Non-pigmented ciliary epithelial cell (primary cell): ENCODE results near the gene ACACB.

Experiments
- DNase-seq: peaks from one replicate; pipeline ENCODE4 v3.0.0-alpha.2; 2010; ENCODE audit warnings: low read depth

Gene ACACB

DNA sequence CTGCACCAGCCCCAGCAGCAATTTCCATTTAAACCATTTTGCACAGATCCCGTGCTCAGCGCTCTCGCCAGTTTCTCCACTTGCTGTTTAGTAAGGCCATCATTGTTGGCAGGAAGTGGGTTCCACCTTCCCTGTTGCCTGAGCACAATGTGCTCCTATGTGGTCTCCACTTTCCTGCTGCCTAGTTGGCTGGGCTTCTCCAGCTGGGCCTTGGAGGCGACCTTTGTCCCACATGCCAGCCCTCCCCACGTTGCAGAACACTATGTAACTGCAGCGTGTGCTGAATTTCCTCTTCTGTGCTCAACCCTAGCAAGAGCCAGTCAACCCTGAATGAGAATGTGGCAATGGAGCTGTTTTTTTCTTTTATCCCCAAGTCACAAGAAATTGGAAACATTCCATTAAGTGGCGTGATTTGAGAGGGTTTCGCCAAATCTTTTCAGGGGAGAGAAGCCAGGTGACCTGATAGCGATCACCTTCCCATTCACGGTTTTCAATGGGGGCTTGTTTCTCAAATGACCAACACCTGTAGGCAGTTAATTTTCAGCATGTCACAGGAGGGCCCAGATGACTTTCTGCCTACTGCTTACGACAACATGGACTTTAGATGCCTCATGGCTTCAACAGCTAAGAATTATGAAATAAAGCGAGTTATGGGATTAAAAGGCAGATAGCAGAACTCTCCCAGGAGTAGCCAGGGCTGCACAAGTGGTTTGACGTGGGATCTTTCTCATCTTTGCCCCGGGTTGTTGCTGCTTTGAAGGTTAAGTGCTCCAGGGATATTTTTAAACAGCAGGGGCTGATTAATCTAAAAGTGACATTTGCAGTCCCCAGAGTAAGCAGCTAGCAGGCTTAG, at the start of gene ACACB:
TSS of gene ACACB (plus strand) at position 830 of the 853 bp plus-strand sequence. CDS start 22,819 bp downstream, outside the sequence.
- no peak for DNase-seq

DNA sequence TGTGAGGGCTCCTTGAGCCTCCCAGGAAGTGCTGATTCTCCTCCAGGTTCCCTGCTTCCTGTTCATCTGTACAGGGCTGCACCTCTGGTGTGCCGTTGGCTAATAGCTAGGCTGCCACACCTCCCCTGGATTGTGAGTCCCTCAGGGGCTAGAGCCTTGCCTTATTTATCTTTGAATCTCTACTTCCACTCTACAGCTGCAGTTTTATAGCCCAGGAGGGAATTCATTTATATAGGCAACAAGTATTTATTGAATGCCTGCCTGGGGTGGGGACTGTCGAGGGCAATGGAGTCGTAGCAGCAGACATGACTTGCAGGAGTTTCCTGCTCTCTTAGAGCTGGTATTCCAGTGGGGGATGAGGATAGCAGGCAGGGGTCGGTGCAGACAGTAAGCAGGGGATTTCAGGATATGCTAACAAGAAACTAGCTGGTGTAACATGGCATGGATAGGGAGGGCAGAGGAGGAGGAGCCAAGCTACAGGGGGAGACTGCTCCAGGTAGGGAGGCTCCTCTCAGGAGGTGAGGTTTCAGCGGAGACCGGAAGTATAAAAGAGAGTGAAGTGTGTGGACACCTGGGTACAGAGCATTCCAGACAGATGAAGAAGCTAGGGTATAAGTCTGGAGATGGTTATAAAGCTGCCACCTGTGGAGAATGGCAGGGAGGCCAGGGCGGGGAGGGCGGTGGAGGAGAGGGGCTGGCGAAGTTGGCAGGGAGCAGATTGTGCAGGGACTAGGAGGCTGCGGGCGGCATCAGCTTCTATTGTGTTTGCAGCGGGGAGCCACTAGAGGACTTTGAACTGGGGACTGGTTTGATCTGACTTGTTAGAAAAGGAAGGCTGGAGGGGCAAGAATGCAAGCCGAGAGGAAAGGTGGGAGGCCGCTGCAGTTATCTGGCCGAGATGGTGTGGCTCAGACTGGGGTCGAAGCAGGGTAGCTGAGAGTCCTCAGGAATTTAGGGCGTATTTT, 46.8 kb upstream of the ACACB start:
- DNase-seq = no peak

DNA sequence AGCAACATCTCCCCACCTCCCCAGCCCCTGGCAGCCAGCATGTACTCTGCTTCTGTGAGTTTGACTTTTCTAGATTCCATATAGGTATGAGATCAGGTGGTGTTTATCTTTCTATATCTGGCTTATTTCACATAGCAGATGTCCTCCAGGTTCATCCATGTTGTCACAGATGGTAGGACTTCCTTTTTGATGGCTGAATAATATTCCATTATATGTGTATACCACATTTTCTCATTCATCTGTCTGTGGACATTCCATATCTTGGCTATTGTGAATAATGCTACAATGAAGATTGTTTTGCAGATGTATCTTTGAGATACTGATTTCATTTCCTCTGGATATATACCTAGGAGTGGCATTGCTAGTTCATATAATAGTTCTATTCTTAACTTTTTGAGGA, 41.5 kb upstream of the ACACB start:
- no peak for DNase-seq

DNA sequence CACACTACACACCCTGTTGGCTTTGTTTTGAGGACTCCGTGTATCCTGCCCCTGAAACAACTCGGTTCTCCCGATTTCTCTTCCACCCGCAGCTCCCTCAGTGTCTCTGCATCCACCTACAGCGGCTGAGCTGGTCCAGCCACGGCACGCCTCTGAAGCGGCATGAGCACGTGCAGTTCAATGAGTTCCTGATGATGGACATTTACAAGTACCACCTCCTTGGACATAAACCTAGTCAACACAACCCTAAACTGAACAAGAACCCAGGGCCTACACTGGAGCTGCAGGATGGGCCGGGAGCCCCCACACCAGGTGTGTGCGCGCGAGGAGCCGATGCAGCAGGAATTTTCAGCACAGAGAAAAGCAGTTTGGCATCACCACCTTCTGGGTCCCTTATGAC, 33.6 kb upstream of the ACACB start:
- DNase-seq = no peak

DNA sequence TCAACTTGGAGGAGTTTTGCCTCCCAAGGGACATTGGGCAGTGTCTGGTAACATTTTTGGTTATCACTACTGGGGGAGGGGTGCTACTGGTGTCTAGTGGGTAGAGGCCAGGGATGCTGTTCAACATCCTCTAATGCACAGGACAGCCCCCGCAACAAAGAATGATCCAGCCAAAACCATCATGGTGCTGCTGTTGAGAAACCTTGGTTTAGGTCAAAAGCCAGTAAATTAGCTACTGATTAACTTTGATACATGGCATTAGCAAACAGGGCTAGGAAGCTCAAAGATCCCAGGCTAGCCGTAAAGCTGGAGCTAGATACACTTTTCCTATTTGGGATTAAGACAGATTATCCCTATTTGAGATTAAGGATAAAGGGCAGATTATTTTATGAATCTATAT, 32.0 kb upstream of the ACACB start:
- DNase-seq = no peak

DNA sequence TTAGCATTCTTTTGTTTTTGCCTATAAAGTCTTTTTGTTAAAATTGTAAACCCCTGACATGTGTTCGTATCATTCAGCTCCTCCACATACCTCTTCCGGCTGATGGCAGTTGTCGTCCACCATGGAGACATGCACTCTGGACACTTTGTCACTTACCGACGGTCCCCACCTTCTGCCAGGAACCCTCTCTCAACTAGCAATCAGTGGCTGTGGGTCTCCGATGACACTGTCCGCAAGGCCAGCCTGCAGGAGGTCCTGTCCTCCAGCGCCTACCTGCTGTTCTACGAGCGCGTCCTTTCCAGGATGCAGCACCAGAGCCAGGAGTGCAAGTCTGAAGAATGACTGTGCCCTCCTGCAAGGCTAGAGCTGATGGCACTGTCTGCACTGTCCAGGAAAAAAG, 30.8 kb upstream of the ACACB start:
- no peak for DNase-seq

DNA sequence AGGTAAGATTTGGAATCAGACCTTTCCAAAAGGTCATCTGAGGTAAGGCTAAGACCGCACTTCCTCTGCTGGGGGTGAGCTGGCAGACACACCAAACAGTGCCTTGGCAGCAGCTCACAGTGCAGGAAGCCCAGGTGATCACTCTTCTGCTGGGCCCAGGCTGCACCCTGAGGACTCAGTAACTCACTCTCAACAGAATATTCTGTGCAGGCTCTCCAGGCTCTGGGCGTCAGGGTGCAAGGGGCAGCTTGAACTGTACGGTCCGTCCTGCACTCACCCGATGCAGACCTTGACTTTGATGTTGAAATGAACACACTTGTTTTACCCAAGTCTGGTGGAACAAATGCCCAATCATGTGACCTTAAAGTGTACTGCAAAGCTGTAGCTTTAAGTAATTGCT, 29.1 kb upstream of the ACACB start:
- no peak for DNase-seq

DNA sequence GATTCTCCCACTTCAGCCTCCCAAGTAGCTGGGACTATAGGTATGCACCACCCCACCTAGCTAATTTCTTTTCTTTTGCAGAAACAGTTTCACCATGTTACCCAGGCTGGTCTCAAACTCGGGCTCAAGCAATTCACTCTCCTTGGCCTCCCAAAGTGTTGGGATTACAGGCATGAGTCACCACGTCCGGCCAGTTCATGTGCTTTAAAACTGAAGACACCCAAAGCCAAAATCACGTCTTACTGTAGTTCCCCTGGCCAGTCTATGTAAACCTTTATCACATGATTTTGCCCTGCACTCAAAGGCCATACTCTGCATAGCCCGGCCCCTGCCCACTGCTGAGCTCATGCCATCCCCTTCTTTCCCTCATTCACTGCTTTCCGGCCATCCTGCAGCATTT, 27.6 kb upstream of the ACACB start:
- DNase-seq = no peak

DNA sequence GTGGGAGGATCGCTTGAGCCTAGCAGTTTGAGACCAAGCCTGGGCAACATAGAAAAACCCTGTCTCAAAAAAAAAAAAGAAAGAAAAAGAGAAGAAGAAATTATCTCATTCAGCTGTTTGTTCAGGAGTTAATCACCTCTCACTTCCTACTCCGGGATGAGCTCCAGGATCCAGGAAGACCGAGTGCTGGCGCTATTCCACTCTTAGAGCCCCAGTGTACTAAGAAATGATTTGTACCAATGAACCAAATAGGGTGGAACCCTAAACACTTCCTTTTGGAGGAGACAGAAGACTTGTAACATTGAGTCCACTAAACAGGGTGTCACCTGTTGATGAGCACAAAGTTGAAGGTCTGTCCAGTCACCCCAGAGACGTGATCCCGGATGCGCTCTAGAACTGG, 26.7 kb upstream of the ACACB start:
- no peak for DNase-seq

DNA sequence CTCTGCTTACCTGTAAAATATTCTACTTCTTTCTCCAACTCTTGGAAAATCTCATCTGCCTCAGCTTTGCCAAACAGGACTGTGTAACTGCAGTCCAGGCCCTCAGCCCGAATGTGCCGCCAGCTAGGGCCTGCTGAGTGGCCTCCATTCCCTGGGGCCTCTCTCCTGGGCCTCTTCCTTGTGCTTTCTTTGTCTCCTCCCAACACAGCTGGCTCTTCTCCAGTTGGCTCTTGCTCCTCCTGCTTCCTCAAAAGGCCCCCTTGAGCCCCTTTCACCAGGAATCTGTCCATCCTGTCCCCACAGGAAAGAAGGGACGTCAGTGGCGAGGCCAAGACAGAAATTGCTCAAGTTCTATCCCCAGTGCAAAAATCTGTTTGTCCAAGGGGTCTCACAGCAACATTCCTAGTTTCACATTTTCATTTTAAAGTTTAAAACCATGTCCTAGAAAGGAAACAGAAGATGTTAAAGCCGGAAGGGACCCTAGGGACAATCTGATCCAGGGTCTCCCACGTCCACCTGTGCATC, 23.8 kb upstream of the ACACB start:
- no peak for DNase-seq

DNA sequence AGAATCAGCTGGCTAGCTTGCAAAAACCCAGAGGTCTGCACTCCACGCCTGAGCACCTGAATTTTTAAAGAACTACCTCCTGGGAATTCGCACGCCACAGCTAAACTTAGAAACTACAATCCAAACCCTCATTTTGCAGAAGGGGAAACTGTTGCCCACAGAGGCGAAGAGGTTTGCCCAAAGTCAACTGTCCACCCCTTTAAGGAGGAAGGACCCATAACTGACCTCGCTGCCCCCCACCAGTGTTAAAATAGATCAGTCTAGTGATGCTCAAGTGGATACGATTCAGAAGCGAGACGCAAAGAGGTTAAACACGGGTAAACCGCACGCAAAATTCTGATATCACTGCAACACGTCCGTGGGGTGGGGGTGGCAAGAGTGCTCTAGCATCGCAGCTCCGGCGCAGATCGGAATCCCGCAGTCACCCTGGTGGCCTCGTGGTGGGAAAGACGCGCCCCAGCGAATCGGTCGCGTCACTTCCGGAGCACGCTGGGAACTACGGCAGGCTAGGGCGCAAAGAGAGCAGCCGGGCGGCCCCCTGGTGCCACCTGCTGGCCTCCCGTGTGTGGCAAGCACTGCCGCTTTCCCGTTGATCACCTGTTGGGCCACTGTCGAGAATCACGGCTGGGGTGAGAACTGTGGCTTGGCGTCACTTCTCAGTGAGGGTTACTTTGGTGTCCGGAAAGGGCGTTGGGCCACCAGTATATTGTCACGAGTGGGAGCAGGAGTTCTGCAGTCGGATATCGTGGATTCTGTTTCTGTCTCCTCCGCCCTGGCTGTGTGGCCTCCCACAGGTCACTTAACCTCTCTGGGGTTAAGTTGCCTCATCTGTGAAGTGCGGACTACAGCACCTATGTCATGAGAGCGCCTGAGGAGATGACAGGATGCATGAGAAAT, 23.1 kb upstream of the ACACB start, which contains the start of gene ALKBH2:
TSS of gene ALKBH2 (minus strand) at position 451 of the 897 bp plus-strand sequence. CDS start 686 bp downstream, outside the sequence.
- peak; percentile 59 for DNase-seq

DNA sequence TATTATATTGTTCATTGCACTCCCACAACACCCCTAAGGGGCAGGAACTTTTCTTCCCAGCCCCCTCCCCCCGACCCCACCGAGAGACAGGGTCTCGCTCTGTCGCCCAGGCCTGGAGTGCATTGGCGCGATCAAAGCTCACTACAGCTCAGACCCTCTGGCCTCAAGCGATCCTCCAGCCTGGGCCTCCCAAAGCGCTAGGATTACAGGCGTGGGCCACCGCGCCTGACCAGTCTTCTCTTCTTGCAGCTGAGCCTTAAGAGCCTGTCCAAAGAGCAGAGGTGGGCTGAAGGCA, 19.3 kb upstream of the ACACB start:
- no peak for DNase-seq

DNA sequence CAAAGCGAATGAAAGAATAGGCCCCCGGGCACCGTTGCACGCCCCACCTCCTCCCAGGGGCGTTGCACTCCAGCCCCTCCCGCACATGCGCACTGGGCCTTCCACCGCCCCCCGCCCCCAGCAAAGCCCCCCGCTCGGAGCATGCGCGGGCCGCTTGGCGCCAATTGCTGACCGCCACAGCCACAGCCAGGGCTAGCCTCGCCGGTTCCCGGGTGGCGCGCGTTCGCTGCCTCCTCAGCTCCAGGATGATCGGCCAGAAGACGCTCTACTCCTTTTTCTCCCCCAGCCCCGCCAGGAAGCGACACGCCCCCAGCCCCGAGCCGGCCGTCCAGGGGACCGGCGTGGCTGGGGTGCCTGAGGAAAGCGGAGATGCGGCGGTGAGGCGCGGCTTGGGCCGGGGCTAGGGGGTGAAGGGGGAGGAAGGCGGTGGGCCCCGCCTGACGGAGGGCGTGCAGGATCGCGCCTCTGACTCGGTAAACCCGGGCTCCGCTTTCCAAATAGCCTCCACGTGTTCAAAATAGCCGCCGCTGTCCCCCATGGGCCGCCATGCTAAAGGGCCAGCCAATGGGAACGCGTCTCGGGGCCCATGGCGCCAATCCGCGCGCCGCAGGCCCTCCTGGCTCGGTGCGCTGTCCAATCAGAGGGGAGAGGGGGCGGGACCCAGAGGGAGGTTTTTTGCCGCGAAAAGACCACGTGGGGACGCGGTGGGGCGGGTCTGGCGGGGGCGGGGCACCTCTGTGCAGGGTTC, 18.8 kb upstream of the ACACB start, which contains the start of gene UNG:
TSS of gene UNG (plus strand) at position 163 of the 748 bp plus-strand sequence. CDS start at position 246, 83 bp downstream.
- peak; percentile 57 for DNase-seq

DNA sequence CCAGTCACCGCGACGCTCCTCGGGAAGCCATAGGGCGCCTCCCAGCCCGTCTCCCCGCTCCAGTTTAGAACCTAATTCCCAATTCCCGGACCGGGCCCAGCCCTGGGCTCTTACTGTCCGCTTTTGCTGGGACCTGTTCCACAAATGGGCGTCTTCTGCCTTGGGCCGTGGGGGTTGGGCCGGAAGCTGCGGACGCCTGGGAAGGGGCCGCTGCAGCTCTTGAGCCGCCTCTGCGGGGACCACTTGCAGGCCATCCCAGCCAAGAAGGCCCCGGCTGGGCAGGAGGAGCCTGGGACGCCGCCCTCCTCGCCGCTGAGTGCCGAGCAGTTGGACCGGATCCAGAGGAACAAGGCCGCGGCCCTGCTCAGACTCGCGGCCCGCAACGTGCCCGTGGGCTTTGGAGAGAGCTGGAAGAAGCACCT, 18.2 kb upstream of the ACACB start:
- DNase-seq = no peak

DNA sequence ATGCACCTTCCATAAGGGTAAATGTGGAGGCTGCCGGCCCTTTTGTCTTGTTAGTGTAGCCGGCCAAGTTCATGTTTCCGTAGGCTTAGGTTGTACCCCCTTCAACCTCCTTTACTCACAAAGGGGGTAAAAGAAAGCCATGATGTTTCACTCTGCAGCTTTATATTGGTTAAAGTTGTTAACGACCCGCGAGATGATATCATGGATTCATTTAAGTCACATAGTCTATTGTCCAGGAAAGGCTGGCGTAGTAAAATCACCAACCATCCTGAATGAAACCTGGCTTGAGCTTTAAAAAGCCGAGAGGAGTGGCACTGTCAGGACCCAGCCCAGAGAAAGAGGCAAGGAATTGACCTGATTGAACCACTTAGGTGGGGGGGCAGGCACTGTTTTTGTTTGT, 17.7 kb upstream of the ACACB start:
- DNase-seq = no peak

DNA sequence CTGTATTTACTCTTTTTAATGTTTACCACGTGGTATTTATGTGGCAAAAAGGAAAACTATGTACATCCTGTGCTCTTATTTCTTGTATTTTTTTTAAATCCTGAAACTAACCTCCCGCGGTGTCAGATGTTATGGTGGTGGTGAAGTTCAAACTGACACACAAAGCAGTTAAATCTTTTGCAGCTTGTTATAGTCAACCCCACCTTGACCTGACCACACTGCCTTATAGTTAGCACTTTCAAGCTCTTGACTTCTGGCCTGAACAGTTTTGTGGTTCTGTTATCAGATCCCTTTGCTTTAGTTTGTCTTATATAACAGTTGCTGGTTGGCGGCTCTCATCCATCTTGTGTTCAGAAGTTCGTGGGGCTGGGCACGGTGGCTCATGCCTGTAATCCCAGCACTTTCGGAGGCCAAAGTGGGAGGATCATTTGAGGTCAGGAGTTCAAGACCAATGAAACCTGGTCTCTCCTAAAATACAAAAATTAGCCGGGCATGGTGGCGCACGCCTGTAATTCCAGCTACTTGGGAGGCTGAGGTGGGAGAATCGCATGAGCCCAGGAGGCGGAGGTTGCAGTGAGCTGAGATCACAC, 16.9 kb upstream of the ACACB start:
- DNase-seq = no peak

DNA sequence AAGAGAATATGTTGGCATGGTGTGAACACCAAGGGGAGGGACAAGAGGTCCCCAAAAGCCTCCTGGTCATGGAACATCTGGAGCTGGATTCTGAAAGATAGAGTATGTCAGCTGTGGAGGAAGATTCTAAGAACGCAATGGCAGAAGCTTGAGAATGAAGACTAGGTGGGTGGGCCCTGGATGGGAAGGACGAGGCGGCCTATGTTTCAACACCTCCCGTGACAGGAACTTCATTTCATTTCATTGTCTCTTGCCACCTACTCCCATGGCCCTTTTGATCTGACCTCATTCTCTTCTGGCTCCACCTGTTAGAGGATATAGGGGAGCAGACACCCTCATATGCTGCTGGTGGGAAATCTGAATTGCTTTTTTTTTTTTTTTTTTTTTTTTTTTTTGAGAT, 15.6 kb upstream of the ACACB start:
- no peak for DNase-seq

DNA sequence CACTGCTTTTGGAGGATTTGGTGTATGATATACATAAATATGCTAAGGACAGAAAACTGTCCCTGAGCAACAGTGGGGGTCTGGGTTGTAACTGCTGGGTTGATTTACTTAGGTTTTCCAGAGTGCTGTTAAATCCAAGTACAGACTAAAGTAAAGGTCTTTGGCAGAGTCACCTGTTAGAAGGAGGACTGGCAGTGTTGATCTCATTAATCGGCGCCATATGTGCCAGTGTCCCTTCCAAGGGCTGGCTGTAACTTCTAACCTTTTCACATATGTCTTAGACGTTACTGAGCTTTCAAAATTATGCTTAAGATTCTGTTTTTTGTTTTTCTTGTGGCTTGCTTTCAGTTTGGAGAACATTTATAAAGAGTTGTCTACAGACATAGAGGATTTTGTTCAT, 13.9 kb upstream of the ACACB start:
- no peak for DNase-seq

DNA sequence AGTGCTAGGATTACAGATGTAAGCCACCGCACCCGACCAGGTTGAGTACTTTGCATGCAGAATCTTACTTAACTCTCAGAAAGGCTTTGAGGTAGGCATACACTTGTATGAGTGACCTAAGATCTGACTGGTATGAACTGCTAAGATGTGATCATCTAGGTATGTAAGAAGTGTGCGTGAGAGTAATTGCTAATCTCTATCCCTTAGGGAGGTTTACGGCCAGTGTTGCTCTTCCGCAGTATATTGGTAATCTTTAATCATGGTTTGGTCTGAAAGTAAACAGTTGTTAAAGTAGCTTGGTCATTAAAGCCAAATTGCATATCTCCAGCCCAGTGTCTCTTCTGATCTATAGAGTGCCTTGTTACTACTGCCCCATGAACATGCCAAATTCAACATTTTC, 11.2 kb upstream of the ACACB start:
- DNase-seq = no peak

DNA sequence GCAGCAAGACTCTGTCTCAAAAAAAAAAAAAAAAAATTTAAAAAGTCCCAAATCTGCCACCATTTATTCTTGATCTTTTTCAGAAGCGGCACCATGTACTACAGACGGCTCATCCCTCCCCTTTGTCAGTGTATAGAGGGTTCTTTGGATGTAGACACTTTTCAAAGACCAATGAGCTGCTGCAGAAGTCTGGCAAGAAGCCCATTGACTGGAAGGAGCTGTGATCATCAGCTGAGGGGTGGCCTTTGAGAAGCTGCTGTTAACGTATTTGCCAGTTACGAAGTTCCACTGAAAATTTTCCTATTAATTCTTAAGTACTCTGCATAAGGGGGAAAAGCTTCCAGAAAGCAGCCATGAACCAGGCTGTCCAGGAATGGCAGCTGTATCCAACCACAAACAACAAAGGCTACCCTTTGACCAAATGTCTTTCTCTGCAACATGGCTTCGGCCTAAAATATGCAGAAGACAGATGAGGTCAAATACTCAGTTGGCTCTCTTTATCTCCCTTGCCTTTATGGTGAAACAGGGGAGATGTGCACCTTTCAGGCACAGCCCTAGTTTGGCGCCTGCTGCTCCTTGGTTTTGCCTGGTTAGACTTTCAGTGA, 6.5 kb upstream of the ACACB start:
- DNase-seq = no peak
